WTC11 (cell line): ENCODE results near the gene DNAH7. TPM values are rescaled to one million over a fixed set of nuclear protein-coding genes. Genes with fewer than 3 reads are reported as not detected.

Source experiments
- ATAC-seq: fragments of 200-7000 bp; cut with Tn5 transposase; 2 replicates; pipeline ENCODE4 v1.10.0; 2021; ENCODE audit warnings: mild to moderate bottlenecking, moderate library complexity
- Bru-seq: library from RNA; stranded (reverse); fragments of 400-500 nt; gene quantifications from one replicate; lab custom pipeline; 2021; lab: Mats Ljungman, UMichigan
- CTCF ChIA-PET: fragments of 300-600 bp; sonication (Branson Sonifier 250); formaldehyde crosslinking; loops from one replicate; lab custom pipeline; 2021; ENCODE audit warnings: antibody characterized with exemption; lab: Charles Lee
- POLR2A ChIA-PET: fragments of 350-600 bp; sonication (Branson Sonifier 250); formaldehyde crosslinking; loops from one replicate; lab custom pipeline; 2021; ENCODE audit warnings: antibody characterized with exemption; lab: Charles Lee
- DNase-seq: peaks from one replicate; pipeline ENCODE4 v3.0.0; 2021; ENCODE audit warnings: low spot score
- H3K27ac Mint-ChIP-seq: 2 replicates; pipeline ENCODE4 v1.8.0; 2021; ENCODE audit warnings: mixed read lengths
- H3K27me3 Mint-ChIP-seq: 2 replicates; pipeline ENCODE4 v1.8.0; 2021; ENCODE audit warnings: low read depth, mild to moderate bottlenecking, moderate library complexity, mixed read lengths
- H3K36me3 Mint-ChIP-seq: 2 replicates; pipeline ENCODE4 v1.8.0; 2021; ENCODE audit warnings: mixed read lengths
- H3K4me1 Mint-ChIP-seq: 2 replicates; pipeline ENCODE4 v1.8.0; 2022; ENCODE audit warnings: mixed read lengths
- H3K4me3 Mint-ChIP-seq: 2 replicates; pipeline ENCODE4 v1.8.0; 2021; ENCODE audit warnings: mild to moderate bottlenecking, moderate library complexity, mixed read lengths
- H3K9me3 Mint-ChIP-seq: 2 replicates; pipeline ENCODE4 v1.8.0; 2021; ENCODE audit warnings: mixed read lengths
- ARID4B ChIP-seq: sonication (generic); formaldehyde crosslinking; IDR thresholded peaks from 2 replicates; pipeline ENCODE4 v1.8.0; 2023; ENCODE audit warnings: missing genetic modification reagents, mild to moderate bottlenecking, borderline replicate concordance
- CTCF ChIP-seq: fragments of 200-600 bp; IDR thresholded peaks from 2 replicates; pipeline ENCODE4 v1.8.0; 2022; ENCODE audit warnings: antibody characterized with exemption
- E2F1 ChIP-seq: sonication (generic); formaldehyde crosslinking; IDR thresholded peaks from 2 replicates; pipeline ENCODE4 v1.8.0; 2022; ENCODE audit warnings: mild to moderate bottlenecking, missing genetic modification reagents
- ERG ChIP-seq: fragments of 250-450 bp; sonication (Bioruptor Pico); IDR thresholded peaks from 2 replicates; pipeline ENCODE4 v1.8.0; 2021; ENCODE audit warnings: mild to moderate bottlenecking
- ETV6 ChIP-seq: sonication (generic); formaldehyde crosslinking; IDR thresholded peaks from 2 replicates; pipeline ENCODE4 v1.8.1; 2022; ENCODE audit warnings: mild to moderate bottlenecking, missing genetic modification reagents
- FOXP4 ChIP-seq: sonication (generic); formaldehyde crosslinking; IDR thresholded peaks from 2 replicates; pipeline ENCODE4 v1.8.0; 2022; ENCODE audit warnings: mild to moderate bottlenecking, missing genetic modification reagents
- GABPB1 ChIP-seq: sonication (generic); formaldehyde crosslinking; IDR thresholded peaks from 2 replicates; pipeline ENCODE4 v1.8.1; 2023; ENCODE audit warnings: mild to moderate bottlenecking, missing genetic modification reagents
- GRHL2 ChIP-seq: fragments of 250-450 bp; sonication (Bioruptor Pico); IDR thresholded peaks from 2 replicates; pipeline ENCODE4 v1.8.0; 2022; ENCODE audit warnings: mild to moderate bottlenecking, moderate library complexity; ENCODE audit not compliant: insufficient replicate concordance, severe bottlenecking
- HMGXB4 ChIP-seq: sonication (generic); formaldehyde crosslinking; IDR thresholded peaks from 2 replicates; pipeline ENCODE4 v1.8.1; 2023; ENCODE audit warnings: mild to moderate bottlenecking, moderate library complexity, missing genetic modification reagents
- MAX ChIP-seq: sonication (generic); formaldehyde crosslinking; IDR thresholded peaks from 2 replicates; pipeline ENCODE4 v1.8.0; 2022; ENCODE audit warnings: mild to moderate bottlenecking, missing genetic modification reagents
- MYBL2 ChIP-seq: sonication (generic); formaldehyde crosslinking; IDR thresholded peaks from 2 replicates; pipeline ENCODE4 v1.8.1; 2023; ENCODE audit warnings: mild to moderate bottlenecking, moderate library complexity, missing genetic modification reagents
- PRRX2 ChIP-seq: fragments of 250-450 bp; sonication (Bioruptor Pico); IDR thresholded peaks from 2 replicates; pipeline ENCODE4 v1.8.0; 2021; ENCODE audit warnings: mild to moderate bottlenecking
- STAT6 ChIP-seq: sonication (generic); formaldehyde crosslinking; conservative IDR thresholded peaks from 2 replicates; pipeline ENCODE4 v1.8.1; 2023; ENCODE audit warnings: mild to moderate bottlenecking, low read depth, missing genetic modification reagents, moderate library complexity
- USF1 ChIP-seq: sonication (generic); formaldehyde crosslinking; IDR thresholded peaks from 2 replicates; pipeline ENCODE4 v1.8.0; 2022; ENCODE audit warnings: mild to moderate bottlenecking, missing genetic modification reagents
- USF2 ChIP-seq: sonication (generic); formaldehyde crosslinking; IDR thresholded peaks from 2 replicates; pipeline ENCODE4 v1.8.1; 2023; ENCODE audit warnings: mild to moderate bottlenecking, missing genetic modification reagents, moderate library complexity
- long read RNA-seq, 3 experiments: library from RNA in 1 of 3; library from capped mRNA in 1 of 3; library from polyadenylated mRNA in 1 of 3; unstranded in 2 of 3; stranded (forward) in 1 of 3; transcript quantifications; one replicate each; pipeline ENCODE4 v2.0.0, GENCODE V29; 2021
- total RNA-seq: library from RNA; stranded (reverse); gene quantifications from 3 replicates; pipeline ENCODE4 v1.2.3, GENCODE V29; 2021

DNAH7 gene
- 0.04 to 0.23 TPM (median 0.14 TPM) in 3 replicates for total RNA-seq
- Bru-seq, nascent RNA: percentile 11 among the genes with signal in this experiment
- long read RNA-seq, experiment 1, partial matches to known transcripts: 0 of 1 reads
- long read RNA-seq, experiment 1, other reads (novel, unspliced or antisense): 1 of 1 reads
- long read RNA-seq, experiment 2: 0 reads
- long read RNA-seq, experiment 3: 0 reads

GRCh38 chr2:196068271-196069209 is at the start of gene DNAH7:
Gene DNAH7, minus strand, starts transcription at chr2:196068837. Its CDS starts 126 bp downstream, at chr2:196068711.
- Mint-ChIP-seq H3K4me1 (peaks cover 13% of the 10 kb centered on the region), H3K36me3 (0 out of 2 replicates have a peak, but pooled peaks cover 2% of the 10 kb centered on the region), H3K27me3 (peaks cover 8% of the 10 kb centered on the region; the same call in 1 of the 2 replicates), H3K9me3 (peaks cover 4% of the 10 kb centered on the region), H3K4me3 (peak within 1 kb of the TSS; percentile 89), H3K27ac (no peak within 1 kb of the TSS; the same call in 1 of the 2 replicates)
- ChIA-PET CTCF (interaction anchor here (0.6 to 3.0 kb wide), 25 partner anchors 9 to 799 kb away, joined by 3 to 45 read pairs (median 4); partner anchors contain the start of gene SLC39A10), POLR2A (no interaction called here)
- DNase-seq (peak; percentile 92), ATAC-seq (peak; percentile 93)
- TF ChIP-seq MAX (peak; percentile 85), USF1 (CRISPR knock-in tag) (peak; percentile 78; the same call in 1 of the 2 replicates), CTCF (peak; percentile 78), STAT6 (CRISPR knock-in tag) (no peak), ETV6 (CRISPR knock-in tag) (no peak; the same call in 1 of the 2 replicates), HMGXB4 (CRISPR knock-in tag) (peak; percentile 87; the same call in 1 of the 2 replicates), ARID4B (CRISPR knock-in tag) (peak; percentile 93), GABPB1 (peak; percentile 52; the same call in 1 of the 2 replicates), FOXP4 (CRISPR knock-in tag) (peak; percentile 20; the same call in 1 of the 2 replicates), MYBL2 (0 out of 2 replicates have a peak, but pooled peaks have one; percentile 40), E2F1 (CRISPR knock-in tag) (0 out of 2 replicates have a peak, but pooled peaks have one; percentile 8), USF2 (CRISPR knock-in tag) (peak; percentile 84), PRRX2 (CRISPR knock-in tag) (no peak), ERG (CRISPR knock-in tag) (no peak), GRHL2 (no peak)
